Stimulated activated CD8-positive, alpha-beta memory T cell treated with anti-CD3 and anti-CD28 coated beads, Interleukin-2, amount 100 ng/mL, for 1 hour (primary cell): ENCODE measurements around the gene SPATA19.

Source experiments
- DNase-seq, 2 donors: peaks; one replicate each; pipeline ENCODE4 v3.0.0-alpha.2; 2020; ENCODE audit warnings: low read depth in 2 of 2

The SPATA19 gene

DNA sequence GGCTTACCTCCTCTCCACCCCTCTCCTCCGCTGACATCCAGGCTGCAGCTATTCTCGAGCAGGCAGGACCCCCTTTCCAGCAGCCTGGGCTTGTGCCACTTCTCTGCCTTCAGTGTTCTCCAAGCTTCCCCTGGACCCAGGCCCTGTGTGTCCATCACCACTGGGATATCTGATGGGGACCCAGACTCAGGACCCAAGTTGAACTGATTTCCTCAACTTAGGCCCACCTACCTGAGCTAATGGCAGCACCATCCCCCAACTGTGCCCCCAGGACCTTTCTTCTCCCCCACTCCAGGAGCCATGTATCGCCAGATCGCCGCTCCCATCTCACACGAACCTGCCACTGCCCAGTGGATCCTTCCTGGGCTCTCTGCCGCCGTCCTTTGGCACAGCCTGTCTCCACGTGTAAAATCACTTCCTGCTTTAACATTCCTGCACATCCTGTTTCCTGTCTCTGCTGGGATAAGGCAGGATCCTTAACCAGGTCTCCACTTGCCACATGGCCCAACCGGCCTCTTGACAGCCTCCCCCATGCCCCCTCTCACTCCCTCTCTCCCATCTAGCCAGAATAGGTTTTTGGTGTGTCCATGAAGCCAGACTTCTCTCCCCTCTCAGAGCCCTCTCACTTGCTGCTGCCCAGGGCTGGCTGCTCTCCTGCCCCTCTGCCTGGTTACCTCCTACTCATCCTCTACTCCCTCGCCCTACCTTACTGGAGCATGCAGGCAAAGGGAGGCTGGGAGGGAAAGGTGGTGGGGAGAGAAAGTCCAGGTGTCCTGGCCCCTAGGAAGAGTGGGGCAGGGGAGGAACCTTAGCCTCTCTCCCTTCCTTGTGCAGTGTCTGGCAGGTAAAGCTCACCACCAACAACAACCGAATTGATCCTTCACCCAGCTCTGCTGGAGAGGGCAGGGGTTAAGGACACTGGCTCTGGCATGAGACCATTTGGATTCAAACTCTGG is 9.4 kb downstream of the SPATA19 start:
- DNase-seq: no peak

DNA sequence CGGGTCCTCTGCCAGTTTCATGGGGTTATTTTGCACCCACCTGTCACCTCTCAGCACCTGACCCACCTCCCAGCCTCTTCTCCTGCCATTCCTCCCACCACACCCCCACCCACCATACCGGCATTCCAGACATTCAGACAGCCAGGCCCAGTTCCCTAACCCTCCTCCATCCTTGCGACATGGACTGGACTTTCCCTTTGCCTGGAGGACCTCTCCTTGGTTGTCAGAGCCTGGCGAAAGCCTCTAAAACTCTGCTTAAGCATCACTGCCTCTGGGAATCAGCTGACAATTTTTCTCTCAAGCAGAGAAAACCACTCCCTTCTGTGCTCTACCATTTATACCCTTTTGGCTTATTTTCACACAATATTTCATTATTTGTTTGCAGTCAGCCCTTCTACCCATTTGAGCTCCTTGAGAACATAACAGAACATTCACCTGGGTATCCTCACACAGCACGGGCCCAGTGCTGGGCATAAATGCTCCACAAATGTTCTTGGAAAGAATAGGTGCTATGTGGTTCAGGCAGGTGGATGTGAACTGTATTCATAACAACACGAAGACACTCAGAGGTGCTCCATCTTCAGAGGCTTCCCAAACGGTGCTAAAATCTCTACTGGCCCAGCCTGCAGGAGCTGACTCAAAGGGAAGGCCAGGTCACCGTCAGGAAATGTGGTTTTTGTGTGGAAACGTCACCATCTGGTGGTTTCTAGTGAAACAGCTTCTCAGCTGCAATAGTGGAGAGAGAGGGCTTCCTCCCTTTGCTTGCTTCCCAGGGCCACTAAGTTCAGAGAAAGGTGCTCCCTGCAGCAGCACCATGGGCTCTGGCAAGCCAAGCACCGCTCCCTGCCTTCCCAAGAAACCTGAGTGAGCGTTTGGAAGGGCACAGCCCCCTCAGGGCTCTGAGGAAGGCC is 10.4 kb downstream of the SPATA19 start:
- no peak for DNase-seq

DNA sequence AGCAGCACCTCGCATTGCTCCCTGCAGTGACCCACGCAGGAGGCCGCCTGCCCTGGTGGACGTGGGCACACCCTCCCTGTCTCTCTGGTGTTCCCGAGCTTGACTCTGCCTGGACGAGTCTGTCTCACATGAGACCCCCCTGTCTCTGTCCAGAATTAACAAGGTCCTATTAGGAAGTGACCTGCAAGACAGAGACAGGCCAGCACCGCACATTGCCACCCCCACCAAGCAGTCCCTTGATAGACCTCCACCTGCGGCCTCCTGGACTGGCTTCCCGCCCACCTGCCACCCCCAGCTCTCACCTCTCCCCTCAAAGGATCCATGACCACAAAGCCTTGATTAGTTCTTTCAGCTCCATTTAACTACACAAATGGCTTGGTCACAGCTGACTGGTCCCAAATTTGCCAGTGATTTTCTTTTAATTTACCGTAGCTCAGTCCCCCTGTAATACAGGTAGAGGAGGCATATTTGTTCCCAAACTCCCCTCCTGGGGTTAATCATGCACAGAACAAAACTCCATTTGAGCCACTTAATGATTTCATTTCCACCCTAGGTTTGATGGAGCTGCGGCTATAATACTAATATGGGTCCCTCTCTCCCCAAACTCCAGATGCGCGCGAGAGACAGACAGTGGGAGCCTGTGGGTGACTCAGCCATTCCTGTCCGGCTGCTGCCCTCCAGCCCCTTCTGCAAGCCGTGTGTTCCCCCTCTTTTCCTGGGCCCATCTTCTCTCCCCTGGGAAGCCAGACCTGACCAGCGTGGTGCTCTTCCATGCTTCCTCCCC is 11.2 kb downstream of the SPATA19 start:
- DNase-seq: no peak

DNA sequence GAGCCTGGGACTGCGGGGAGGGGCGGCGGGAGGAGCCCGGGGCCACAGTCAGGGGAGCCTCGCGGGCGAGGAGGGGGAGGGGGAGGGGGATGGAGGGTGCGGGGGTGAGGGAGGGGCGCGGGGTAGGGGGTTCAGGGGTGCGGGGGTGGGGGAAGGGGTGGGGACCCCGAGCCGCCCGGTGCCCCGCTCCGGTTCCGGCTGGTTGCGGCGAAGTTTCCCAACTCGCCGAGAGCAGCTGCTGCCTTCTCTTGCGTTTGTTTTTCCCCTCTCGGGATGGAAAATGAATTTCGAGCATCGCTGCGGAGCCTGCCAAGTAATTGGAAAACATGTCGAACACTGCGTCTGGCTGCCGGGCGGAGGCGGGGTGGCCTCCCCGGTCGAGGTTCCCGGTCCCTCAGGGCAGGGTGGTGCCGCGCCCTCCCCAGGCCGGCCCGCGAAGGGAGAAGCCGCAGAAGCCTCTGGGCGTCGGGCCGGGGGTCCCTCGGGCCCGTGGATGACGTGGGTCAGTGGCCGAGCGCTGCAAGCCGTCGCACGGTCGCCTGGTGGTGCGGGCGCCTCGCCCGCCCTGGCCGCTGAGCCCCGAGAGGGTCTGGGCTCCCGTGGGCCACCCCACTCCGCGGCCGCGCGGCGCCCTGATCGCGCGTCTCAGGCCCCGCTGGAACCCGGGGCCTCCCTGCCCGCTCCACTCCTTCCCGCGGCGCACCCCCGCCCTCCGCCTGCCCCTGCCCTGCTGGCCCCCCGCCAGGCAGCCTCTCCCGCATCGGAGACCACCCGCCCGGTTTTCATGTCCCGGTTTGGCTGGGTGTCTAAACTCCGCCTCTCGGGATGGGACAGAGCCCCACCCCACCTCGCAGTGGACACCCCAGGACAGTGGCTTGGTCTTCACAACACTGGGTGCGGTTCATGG is 12.1 kb downstream of the SPATA19 start:
- no peak for DNase-seq

DNA sequence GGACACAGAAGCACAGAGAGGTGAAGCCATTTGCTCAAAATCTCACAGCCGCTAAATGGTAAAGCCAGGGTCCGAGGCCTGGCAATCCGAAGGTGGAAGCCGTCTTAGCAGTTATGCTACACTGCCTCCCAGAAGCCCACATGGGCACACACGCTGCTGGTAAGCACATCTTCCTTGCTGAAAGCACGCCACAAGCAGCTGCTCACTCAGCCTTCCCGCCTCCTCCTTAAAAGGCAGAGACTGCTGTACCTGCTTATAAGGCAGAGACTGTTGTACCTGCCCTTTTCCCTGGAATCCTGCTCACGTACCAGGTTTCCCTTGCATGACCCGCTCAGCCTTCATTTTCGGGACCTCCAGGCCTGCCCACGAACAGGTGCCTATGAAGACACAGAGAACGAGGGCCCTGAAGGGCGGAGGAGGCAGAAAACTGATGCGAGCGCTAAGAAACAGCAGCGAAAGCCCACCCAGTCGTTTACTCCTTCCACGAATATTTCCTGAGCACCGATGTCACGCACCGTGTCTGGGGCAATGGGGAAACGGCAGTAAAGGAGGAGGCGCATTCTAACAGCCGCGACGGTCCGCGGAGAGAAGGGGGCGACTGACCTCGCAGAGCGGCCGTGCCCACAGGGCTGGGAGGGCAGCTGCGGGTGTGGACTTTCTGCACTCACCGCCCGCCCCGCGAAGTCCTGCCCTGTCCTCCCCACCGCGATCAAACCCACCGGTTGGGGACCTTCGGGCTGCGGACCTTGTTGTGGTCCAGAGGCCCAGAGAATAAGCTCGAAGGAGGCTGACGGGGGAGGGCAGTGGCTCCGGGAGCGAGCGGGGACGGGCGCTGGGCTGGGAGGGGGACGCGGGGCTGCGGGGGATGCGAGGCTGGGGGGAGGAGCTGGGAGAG is 13.0 kb downstream of the SPATA19 start:
- no peak for DNase-seq

DNA sequence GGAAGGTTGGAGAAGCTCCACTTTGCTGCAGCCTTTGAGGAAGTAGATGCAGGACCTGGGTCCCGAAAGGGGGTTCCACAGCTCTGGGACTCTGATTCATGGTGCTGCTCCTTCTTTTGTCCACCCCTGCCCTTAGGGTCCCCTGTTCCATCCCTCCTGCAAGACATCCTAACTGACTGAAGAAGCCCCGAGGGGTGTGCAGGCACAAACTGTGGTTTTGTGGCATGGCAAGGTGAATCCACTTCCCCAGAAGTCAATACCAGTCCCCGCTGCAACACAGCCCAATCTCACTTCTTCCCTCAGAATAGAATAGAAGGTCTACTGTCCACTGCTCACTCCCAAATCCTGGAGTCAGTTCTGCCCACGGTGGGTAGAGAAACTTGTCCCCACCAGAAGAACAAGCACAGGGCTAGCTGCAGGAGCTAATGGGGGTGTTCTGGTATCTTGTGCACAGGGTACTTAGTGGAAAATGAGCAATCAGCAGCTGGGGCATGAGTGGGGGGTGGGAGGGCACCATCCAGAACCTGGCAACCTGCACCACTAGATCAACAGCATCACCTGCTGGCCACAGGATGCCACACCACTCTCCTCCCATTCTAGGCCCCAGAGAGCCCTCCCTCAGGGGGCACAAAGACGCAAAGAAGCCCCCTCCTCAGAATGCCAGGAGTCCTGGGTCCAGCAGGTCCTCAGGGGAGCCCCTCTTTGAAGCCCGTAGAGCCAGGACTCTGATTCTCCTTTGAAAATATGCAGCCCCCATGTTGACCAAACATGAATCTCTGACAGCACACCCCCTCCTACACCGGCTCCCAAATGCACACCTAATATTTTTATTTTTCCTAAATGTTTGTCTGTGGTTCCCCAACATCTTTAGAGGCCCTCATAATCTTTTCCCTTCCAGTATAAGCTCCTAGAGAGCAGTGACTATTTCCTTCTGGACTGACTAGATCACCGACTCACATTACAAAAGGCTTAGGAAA is 14.1 kb downstream of the SPATA19 start:
- no peak for DNase-seq

DNA sequence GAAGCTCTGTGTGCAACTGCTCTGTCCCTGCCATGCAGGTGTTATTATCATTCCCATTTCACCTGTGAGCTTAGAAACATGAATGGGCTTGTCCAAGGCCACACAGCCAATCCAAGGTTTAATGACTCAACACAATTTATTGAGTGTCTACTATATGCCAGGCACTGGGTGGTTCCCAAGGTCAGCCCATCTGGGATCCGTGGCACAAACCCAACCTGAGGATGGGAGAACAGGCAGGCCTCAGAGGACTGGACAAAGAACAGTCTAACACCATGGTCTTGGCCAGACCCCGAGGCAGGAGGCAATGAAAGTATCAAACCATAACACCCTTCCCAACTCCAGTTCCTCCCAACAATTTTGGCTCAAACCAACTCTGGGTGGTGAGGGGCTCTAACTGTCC is 15.7 kb downstream of the SPATA19 start:
- DNase-seq: no peak

DNA sequence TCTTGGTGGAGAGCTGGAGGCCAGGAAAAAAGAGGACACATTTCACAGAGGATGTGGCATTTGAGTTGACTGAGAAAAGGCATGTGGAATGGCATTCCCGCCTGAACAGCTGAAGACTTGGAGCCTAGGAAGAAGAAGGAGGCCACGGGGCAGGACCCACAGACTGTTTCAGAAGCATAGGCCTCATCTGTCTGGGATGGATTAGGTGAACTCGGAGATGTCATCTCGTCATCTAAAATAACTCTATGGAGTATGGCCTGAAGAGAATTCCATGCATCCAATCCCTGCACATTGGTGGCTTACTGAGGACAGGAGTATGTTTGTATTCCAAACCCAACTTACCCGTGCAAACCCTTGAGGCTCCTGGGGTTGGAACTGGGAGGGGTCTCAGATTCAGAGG is 16.4 kb downstream of the SPATA19 start:
- no peak for DNase-seq

DNA sequence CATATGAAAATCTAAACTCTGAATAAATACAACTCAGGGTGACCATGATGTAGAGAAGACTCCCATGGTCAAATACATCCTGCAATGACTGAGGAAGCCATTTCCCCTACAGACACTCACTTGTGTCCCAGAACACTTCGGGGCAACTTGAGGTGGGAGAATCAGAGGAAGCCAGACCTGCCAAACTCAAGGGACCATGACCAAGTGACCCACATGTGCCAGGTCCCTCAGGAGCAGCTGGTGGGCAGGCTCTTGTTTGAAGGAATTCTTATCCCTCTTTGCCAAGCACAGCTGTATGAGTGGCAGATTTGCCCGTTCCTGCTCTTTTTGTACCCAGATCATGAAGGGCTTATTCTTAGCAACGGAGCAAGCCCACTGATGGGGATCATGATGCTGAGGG is 17.8 kb downstream of the SPATA19 start:
- no peak for DNase-seq

DNA sequence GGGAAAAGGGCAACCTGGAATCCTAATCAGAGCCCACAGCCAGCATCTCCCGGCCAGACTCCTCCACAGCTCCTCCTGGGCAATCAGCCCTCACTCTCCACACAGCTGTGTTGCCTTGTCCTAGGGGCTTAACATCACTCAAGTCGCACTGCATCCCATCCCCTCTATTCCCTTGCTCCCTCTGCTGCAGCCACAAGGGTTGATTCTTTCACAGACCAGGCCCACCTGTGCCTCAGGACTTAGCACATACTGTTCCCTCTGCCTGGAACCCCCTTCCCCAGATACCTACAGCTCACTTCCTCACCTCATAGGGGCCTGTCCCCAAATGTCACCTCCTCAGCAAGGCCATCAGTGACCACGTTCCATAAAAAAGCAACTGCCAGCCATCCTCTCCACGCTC is 18.4 kb downstream of the SPATA19 start:
- no peak for DNase-seq

DNA sequence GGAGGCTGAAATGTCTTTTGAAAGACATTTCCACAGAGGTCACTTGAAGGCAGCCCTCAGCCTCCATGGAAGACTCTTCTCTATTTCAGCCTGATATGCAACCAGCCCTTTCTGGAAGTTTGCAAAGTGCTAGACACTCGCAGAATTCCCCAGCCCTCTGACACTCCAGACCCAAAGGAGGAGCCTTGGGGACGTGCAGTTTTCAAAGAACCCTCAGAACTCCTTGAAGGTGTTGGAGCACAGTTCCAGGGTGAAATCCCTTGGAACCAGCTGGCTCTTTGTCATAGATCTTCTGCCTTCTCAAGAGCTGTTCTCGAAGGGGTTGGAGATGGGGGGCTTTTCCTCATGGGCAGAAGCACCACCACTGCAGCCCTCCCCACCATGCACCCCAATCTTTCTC is 19.6 kb downstream of the SPATA19 start:
- DNase-seq: no peak

DNA sequence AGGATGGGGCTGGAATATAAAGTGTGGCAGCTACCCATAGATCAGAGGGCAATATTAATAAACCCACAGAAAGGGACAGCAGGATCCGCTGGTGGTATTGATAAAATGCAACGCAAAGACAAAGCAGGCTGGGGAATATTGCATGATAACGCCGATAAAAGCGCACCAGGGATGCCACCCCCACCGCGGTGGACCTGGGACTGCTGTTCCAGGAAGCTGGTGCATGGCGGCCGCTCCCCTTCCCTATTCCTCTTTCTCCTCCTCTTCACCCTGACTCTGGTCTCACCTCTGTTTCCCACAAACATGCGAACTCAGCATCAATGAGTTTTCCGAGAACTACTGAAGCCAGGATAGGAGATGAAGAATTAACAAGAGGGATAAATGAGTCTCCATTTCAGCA is 20.2 kb downstream of the SPATA19 start:
- no peak for DNase-seq

DNA sequence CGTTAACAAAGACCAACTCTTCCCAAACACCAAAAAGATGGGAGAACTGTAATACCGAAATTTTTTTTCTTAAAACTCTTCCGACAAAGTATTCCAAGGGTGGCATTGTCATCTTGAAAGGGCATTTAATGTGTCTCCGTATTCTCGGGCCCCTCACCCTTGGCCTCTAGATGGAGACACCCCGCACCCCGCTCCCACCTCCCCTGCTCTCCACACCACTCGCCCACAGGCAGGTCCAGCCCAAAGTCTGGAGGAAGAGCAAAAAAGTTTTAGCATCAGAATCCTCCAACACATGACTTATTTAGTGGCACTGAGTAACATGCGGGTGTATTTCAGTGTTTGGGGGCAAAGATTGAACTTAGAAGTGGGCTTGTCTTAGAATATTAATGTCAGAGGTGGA is 20.7 kb downstream of the SPATA19 start:
- no peak for DNase-seq

DNA sequence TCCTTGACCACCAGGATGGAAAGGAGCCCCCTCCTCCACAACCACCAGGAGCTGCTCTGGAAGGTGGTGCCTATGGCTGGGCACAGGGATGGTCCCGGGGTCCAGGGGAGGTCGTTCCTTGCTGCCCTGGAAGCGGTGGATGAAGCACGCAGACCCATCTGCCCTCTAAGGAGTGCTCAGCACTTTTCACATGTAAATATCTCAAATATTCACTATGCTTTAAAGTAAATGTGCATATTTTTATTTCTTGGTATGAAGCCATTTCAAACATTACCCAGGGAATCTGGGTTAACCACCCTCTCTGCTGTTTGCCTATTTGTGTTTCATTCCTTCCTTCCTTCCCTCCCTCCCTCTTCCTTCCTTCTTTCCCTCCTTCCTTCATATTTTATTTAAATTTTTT is 21.7 kb downstream of the SPATA19 start:
- no peak for DNase-seq

DNA sequence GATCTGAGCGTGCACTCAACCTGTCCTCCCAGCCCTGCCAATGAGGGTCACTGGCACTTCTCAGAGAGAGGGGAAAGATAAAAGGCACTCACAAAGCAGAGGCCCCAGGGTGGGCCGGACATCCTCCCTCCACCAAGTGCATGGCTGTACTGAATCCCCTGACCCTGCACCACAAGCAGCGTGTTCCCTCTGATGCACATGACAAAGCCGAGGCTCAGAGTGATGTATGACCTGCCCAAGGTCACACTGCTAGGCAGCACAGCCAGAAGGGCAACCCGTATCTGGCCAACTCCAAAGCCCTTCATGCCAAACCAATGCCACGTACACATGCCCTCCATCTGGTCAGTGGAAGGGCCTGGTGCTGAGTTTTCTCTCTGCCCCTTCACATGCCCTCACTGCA is 22.1 kb downstream of the SPATA19 start:
- no peak for DNase-seq

DNA sequence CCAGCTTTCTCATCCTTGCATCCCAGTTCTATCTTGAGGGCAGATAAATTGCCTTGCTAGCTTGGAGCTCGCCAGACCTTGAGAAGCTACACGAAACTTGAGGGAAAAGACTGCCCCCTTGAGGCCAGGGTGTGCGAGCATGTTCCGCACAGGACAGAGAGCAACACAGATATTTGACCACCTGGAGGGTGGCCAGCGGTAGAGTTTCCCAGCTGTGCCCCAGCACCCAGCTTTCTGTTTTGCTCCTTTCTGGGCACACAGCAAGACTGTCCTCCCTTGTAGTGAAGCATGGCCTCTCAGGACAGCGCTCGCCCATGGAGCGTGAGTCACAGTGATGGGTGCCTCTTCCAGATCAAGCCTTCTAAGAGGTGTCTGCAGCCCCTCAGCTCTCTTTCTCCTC is 23.5 kb downstream of the SPATA19 start:
- no peak for DNase-seq

DNA sequence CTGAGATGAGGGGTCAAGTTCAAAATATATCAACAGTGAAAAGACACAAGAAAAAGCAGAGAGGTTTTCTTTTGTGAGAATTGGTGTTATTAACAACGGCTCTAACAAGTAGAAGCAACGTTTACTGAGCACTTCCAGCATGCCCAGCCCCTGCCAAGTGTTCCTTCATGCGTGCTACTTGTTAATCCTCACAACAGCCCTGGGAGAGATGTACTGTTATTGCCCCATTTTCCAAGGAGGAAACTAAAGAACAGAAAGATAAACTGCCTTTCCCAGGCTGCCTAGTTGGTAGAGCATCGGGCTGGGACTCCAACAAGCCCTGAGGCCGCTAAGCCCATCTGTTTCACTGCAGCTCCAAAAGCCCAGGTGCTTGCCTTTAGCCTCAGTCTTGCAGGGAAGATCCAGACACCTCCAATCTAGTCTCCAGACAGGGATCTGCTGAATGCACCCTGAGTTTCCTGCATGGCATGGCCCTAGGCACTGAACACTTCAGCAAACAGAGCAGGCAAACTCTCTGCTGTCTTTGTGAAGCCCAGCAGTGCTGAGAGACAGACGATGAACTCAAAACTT is 25.5 kb downstream of the SPATA19 start:
- no peak for DNase-seq

DNA sequence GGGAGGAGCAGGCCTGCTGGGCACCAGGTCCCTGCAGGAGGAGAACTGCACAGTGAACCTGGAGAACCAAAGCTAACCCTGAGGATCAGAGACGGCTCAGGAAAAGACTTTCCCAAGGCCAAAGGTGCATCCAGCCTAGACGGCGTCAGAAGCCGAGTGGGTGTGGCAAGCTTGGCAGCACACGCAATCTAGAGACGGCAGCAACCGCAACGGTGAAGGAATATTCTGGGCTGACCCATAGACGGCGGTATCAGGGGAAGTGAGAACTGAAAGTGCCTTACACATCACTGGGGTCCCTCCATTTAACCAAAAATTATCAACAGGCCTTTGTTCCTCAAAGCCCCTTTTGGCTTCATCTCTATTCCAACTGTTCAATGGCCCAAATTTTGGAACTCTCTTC is 26.2 kb downstream of the SPATA19 start:
- no peak for DNase-seq
